Ovary (tissue), 3 donors: ENCODE measurements around the gene ST6GALNAC4.

Experiments used
- EP300 ChIP-seq: sonication (generic); formaldehyde crosslinking; IDR thresholded peaks from one replicate; pipeline ENCODE4 v1.6.1; 2017; ENCODE audit warnings: antibody characterized with exemption
- TF ChIP-seq, protein P1 (sequence below), 3 donors: fragments of 450-650 bp in 2 of 3; fragments of 200-600 bp in 1 of 3; IDR thresholded peaks; one replicate each; pipeline versions ENCODE4 v1.5.1 to v1.8.0; 2016 to 2022; ENCODE audit warnings: antibody characterized with exemption in 3 of 3, mild to moderate bottlenecking in 1 of 3
- donor health status: DM: no; HTN: no; CAD: no.

DNA sequence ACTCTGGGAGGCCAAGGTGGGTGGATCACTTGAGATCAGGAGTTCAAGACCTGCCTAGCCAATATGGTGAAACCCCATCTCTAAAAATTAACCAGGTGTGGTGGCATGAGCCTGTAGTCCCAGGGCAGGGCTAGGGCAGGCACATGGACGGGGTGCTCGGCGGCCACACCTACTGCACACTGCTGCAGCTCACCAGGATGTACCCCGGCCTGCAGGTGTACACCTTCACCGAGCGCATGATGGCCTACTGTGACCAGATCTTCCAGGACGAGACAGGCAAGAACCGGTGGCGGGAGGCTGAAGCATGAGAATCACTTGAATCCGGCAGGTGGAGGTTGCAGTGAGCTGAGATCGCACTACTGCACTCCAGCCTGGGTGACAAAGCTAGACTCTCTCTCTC lies 3.2 kb downstream of the ST6GALNAC4 start:
- TF ChIP-seq, protein P1, sequence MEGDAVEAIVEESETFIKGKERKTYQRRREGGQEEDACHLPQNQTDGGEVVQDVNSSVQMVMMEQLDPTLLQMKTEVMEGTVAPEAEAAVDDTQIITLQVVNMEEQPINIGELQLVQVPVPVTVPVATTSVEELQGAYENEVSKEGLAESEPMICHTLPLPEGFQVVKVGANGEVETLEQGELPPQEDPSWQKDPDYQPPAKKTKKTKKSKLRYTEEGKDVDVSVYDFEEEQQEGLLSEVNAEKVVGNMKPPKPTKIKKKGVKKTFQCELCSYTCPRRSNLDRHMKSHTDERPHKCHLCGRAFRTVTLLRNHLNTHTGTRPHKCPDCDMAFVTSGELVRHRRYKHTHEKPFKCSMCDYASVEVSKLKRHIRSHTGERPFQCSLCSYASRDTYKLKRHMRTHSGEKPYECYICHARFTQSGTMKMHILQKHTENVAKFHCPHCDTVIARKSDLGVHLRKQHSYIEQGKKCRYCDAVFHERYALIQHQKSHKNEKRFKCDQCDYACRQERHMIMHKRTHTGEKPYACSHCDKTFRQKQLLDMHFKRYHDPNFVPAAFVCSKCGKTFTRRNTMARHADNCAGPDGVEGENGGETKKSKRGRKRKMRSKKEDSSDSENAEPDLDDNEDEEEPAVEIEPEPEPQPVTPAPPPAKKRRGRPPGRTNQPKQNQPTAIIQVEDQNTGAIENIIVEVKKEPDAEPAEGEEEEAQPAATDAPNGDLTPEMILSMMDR (IDR thresholded peaks at IDR 0.05) = no peak
- no peak for TF ChIP-seq EP300
